K562 (cell line): ENCODE data around the gene ABCC12. TPM values are rescaled to one million over a fixed set of nuclear protein-coding genes. Genes with fewer than 3 reads are reported as not detected.

ENCODE experiments used
- ATAC-seq: fragments of 200-7000 bp; cut with Tn5 transposase; 3 replicates; pipeline ENCODE4 v1.9.1; 2020; ENCODE audit warnings: moderate library complexity
- BruUV-seq: library from RNA; stranded (reverse); fragments of 400-500 nt; replicated peaks from 2 replicates; lab custom pipeline; 2021; lab: Mats Ljungman, UMichigan
- CTCF ChIA-PET: fragments of 300-600 bp; formaldehyde crosslinking; extraction: SDS; loops from one replicate; lab custom pipeline; 2021; ENCODE audit warnings: low intra/inter-chr PET ratio; lab: Yijun Ruan, JAX
- POLR2A ChIA-PET: fragments of 300-600, 350-650 bp; sonication (Branson Sonifier 250); formaldehyde crosslinking; extraction: SDS; loops from one replicate; lab custom pipeline; 2021; ENCODE audit warnings: antibody characterized with exemption, inconsistent platforms; lab: Yijun Ruan, JAX
- DNase-seq, 4 experiments: peaks; one replicate each; pipeline versions ENCODE4 v3.0.0 to v3.0.0-alpha.2; 2011 to 2018; ENCODE audit warnings: low spot score in 3 of 4, mixed read lengths in 3 of 4; ENCODE audit errors: extremely low read depth in 1 of 4
- FAIRE-seq: peaks from 2 replicates; lab custom pipeline; 2011; peaks lifted over from hg19 to GRCh38; lab: Jason Lieb, UNC
- H2AFZ ChIP-seq: 2 replicates; pipeline ENCODE4 v1.6.0; 2011; ENCODE audit warnings: low read depth, low read length, control low read depth, inconsistent platforms
- H3K27ac ChIP-seq: fragments of 200-600 bp; 3 replicates; pipeline ENCODE4 v1.8.0; 2011; ENCODE audit warnings: low read depth, mild to moderate bottlenecking, control low read depth, inconsistent platforms, low read length, moderate library complexity, mixed read lengths; ENCODE audit errors: extremely low read depth
- H3K27me3 ChIP-seq, 2 experiments: fragments of 300-600 bp in 1 of 2; 2 replicates in 1 of 2; 3 replicates in 1 of 2; pipeline versions ENCODE4 v1.6.0 to v1.8.0; 2011; ENCODE audit warnings: inconsistent platforms in 2 of 2, low read length in 2 of 2, mild to moderate bottlenecking in 1 of 2, mixed read lengths in 1 of 2, moderate library complexity in 1 of 2; ENCODE audit not compliant: control insufficient read depth in 2 of 2, insufficient read depth in 2 of 2
- H3K36me3 ChIP-seq: fragments of 300-600 bp; 3 replicates; pipeline ENCODE4 v1.8.0; 2011; ENCODE audit warnings: mild to moderate bottlenecking, low read length, inconsistent platforms; ENCODE audit not compliant: control insufficient read depth, insufficient read depth
- H3K4me1 ChIP-seq, 2 experiments: fragments of 200-600 bp in 1 of 2; replicated peaks in 1 of 2; 2 replicates in 1 of 2; 3 replicates in 1 of 2; pipeline versions ENCODE4 v1.5.1 to v1.8.0; 2011; ENCODE audit warnings: inconsistent platforms in 2 of 2, low read length in 2 of 2, mild to moderate bottlenecking in 1 of 2, mixed read lengths in 1 of 2, moderate library complexity in 1 of 2; ENCODE audit not compliant: control insufficient read depth in 2 of 2, insufficient read depth in 2 of 2
- H3K4me2 ChIP-seq: 2 replicates; pipeline ENCODE4 v1.6.1; 2011; ENCODE audit warnings: low read length, control low read depth, inconsistent platforms, mixed read lengths; ENCODE audit not compliant: insufficient read depth
- H3K4me3 ChIP-seq: fragments of 200-600 bp; sonication (generic), shearing (Covaris generic); 2 replicates; pipeline ENCODE4 v1.5.1; 2016; ENCODE audit warnings: control low read depth, inconsistent platforms
- H3K79me2 ChIP-seq: fragments of 200-600 bp; 3 replicates; pipeline ENCODE4 v1.8.0; 2011; ENCODE audit warnings: low read length, inconsistent platforms; ENCODE audit not compliant: control insufficient read depth, insufficient read depth
- H3K9ac ChIP-seq, 2 experiments: 2 replicates each; pipeline versions ENCODE4 v1.6.0 to v1.6.1; 2011; ENCODE audit warnings: low read depth in 2 of 2, low read length in 2 of 2, control low read depth in 1 of 2, inconsistent platforms in 1 of 2, mild to moderate bottlenecking in 1 of 2, mixed read lengths in 1 of 2; ENCODE audit not compliant: insufficient read depth in 1 of 2
- H3K9me1 ChIP-seq: one replicate; pipeline ENCODE4 v1.6.0; 2011; ENCODE audit warnings: inconsistent platforms, mild to moderate bottlenecking, low read length, moderate library complexity; ENCODE audit not compliant: control insufficient read depth, insufficient read depth
- H3K9me3 ChIP-seq: replicated peaks from 2 replicates; pipeline ENCODE4 v1.5.1; 2011; ENCODE audit warnings: low read depth, low read length, inconsistent platforms; ENCODE audit not compliant: control insufficient read depth, insufficient read depth
- H4K20me1 ChIP-seq: replicated peaks from 2 replicates; pipeline ENCODE4 v1.6.1; 2011; ENCODE audit warnings: low read length, inconsistent platforms, mixed read lengths; ENCODE audit not compliant: control insufficient read depth, insufficient read depth
- ARID3B ChIP-seq: fragments of 250-450 bp; sonication (Bioruptor Pico); IDR thresholded peaks from 2 replicates; pipeline ENCODE4 v1.4.0; 2020; ENCODE audit warnings: borderline replicate concordance
- TAF7 ChIP-seq: fragments of 450-650 bp; IDR thresholded peaks from 2 replicates; pipeline ENCODE4 v1.6.1; 2016; ENCODE audit warnings: missing genetic modification characterization, missing compliant biosample characterization
- WGBS: fragments of 100-300 bp; shearing (Covaris generic); methylation state at CpG from one replicate; pipeline ENCODE4 v1.1.6; 2016; ENCODE audit warnings: low coverage, mixed read lengths; ENCODE audit not compliant: insufficient coverage; ENCODE audit errors: missing lambda C conversion rate; 5-methylcytosine and 5-hydroxymethylcytosine counted together
- in situ Hi-C: fragments of 300-500 bp; cut with MboI; formaldehyde crosslinking; loops from 4 replicates; pipeline ENCODE4 v1.15.0; 2018; ENCODE audit warnings: inconsistent platforms, mixed read lengths
- intact Hi-C: fragments of 100-400 bp; cut with micrococcal nuclease; formaldehyde crosslinking; loops from 2 replicates; pipeline ENCODE4 v1.14.2; 2022
- polyA plus RNA-seq, 8 experiments: library from polyadenylated mRNA; depleted of rRNA in 4 of 8; stranded (reverse) in 5 of 8; unstranded in 3 of 8; fragments of >200 nt; fragmentation: Nextera tagmentation in 2 of 8; fragmentation: Illumina TruSeq in 1 of 8; extraction: Ambion mirVana in 2 of 8; extraction: Trizol in 1 of 8; gene quantifications; 2 replicates each; pipeline versions ENCODE4 v1.2.1 to v1.2.3, GENCODE V29; 2011 to 2014; ENCODE audit warnings: inconsistent platforms in 1 of 8, missing spikeins in 1 of 8
- total RNA-seq, 7 experiments: library from RNA; depleted of rRNA in 6 of 7; stranded (reverse); fragments of >200 nt in 6 of 7; fragmentation: Illumina TruSeq in 2 of 7; extraction: Trizol in 2 of 7; gene quantifications; 2 replicates each; pipeline versions ENCODE4 v1.2.1 to v1.2.3, GENCODE V29; 2011 to 2021; ENCODE audit warnings: low replicate concordance in 1 of 7

Gene ABCC12
- total and polyA plus RNA-seq, 9 of the 15 experiments (the other 6 are each of a cell fraction or from before 2014, with no cell fraction given), result not detected

GRCh38 chr16:48146131-48146530, 9.7 kb downstream of the ABCC12 start (continued):
- TF ChIP-seq ARID3B (CRISPR knock-in tag), result no peak

GRCh38 chr16:48143812-48144368, 11.9 kb downstream of the ABCC12 start:
- Histone ChIP-seq H2AFZ (no peak overlapping the region), H3K9me1 (no peaks in the 10 kb centered on the region), H3K27me3 (peaks cover 0 to 29% of the 10 kb centered on the region in 2 experiments; a peak in 4 of 5 replicates), H3K79me2 (no peaks in the 10 kb centered on the region), H3K9ac (no peak overlapping the region), H3K36me3 (no peaks in the 10 kb centered on the region), H3K4me2 (no peak overlapping the region), H3K27ac (no peak overlapping the region), H3K4me1 (no peaks in the 10 kb centered on the region), H3K4me3 (no peak overlapping the region), H4K20me1 (no peaks in the 10 kb centered on the region), H3K9me3 (no peaks in the 10 kb centered on the region)
- FAIRE-seq (no peak), ATAC-seq (no peak), DNase-seq (no peak)
- in situ Hi-C loops, result no loop called here
- TF ChIP-seq TAF7 (tag), result no peak
- ChIA-PET POLR2A (no interaction called here), CTCF (no interaction called here)
- intact Hi-C loops, result no loop called here
- 7% methylated on average over 9 of the region's 9 CpGs for WGBS
- no TSS peak for BruUV-seq
